Measurements from ENCODE around the gene CREBRF. TPM values are rescaled to one million over a fixed set of nuclear protein-coding genes. Genes with fewer than 3 reads are reported as not detected.
"Not testable (repeated sequence)": the region's sequence is repeated elsewhere in the genome, so short reads cannot be mapped to it uniquely, and the experiment has no call there.

CREBRF gene
- total RNA-seq, 2 experiments from 2014 or later: 10.2 to 11.3 TPM

DNA sequence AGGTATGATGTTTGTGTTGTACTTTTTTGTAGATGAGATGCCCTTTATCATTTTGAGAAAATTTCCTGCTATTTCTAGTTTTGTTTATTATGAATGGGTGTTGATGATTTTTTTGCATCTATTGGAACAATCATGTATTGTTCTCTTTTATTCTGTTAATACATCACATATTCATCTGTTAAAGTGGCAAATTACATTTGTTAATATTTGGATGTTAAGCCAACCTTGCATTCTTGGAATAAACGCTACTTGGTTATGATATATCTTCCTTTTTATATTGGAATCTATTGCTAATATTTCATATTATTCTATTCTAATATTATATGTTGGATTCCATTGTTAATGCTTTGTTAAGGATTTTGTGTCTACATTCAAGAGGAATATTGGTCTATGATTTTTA is 63.6 kb downstream of the CREBRF start:
- ATAC-seq: no peak
- intact Hi-C loops (cut with DNase I, micrococcal nuclease): no loop called here
- ChIA-PET POLR2A (no interaction called here), CTCF (interaction anchor here (0.6 kb wide), 1 partner anchor 402 kb away, joined by 3 read pairs; no protein-coding TSS in a partner anchor)
- Mint-ChIP-seq H3K36me3 (ENCODE audit: low read depth) (peaks cover 40% of the 10 kb centered on the region), H3K27ac (no peak overlapping the region), H3K9me3 (ENCODE audit: low read depth) (peaks cover 4% of the 10 kb centered on the region), H3K27me3 (no peaks in the 10 kb centered on the region), H3K4me1 (peaks cover under 1% of the 10 kb centered on the region), H3K4me3 (no peak overlapping the region)
- no peak for DNase-seq

DNA sequence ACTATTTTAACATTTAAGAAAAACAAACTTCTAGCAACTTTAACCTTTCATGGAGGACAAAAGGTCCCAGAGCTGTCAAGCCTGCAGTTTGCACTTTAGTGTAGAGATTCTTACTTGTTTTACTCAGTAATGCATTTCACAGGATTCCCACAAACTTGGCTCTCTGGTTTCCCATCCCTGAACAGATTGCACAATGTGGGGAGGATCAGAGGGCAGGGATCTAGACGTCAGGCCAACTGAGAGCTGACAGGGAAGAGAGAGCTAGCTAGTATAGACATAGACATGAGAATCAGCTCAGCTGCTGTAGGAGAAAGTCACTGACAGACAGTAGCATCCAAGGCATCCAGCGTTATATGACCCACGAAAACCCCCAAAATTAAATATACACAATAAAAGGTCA is 67.3 kb downstream of the CREBRF start:
- H3K4me1 Mint-ChIP-seq: no peaks in the 10 kb centered on the region
- H3K27me3 Mint-ChIP-seq: no peaks in the 10 kb centered on the region
- CTCF ChIA-PET: interaction anchor here (0.5 kb wide), 1 partner anchor 30 kb away, joined by 3 read pairs; no protein-coding TSS in a partner anchor
- POLR2A ChIA-PET: no interaction called here
- H3K9me3 Mint-ChIP-seq (ENCODE audit: low read depth): peaks cover 2% of the 10 kb centered on the region
- peaks cover 33% of the 10 kb centered on the region for H3K36me3 Mint-ChIP-seq (ENCODE audit: low read depth)
- DNase-seq (no peak), ATAC-seq (no peak)
- intact Hi-C loops (cut with DNase I, micrococcal nuclease): no loop called here
- H3K4me3 Mint-ChIP-seq: no peak overlapping the region
- H3K27ac Mint-ChIP-seq: no peak overlapping the region

DNA sequence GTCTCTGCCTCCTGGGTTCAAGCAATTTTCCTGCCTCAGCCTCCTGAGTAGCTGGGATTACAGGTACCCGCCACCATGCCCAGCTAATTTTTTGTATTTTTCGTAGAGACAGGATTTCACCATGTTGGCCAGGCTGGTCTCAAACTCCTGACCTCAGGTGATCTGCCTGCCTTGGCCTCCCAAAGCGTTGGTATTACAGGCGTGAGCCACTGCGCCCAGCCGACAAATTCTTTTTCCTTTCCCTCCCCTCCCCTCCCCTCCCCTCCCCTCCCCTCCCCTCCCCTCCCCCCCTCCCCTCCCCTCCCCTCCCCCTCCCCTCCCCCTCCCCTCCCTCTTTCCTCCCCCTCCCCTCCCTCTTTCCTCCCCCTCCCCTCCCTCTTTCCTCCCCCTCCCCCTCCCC is 76.0 kb downstream of the CREBRF start:
- ATAC-seq; H3K4me3 Mint-ChIP-seq; H3K27me3 Mint-ChIP-seq; POLR2A ChIA-PET; H3K9me3 Mint-ChIP-seq (ENCODE audit: low read depth); H3K36me3 Mint-ChIP-seq (ENCODE audit: low read depth); DNase-seq; intact Hi-C loops (cut with DNase I, micrococcal nuclease); H3K4me1 Mint-ChIP-seq; H3K27ac Mint-ChIP-seq: not testable (repeated sequence)
- CTCF ChIA-PET: interaction anchor here (0.6 kb wide), 1 partner anchor 152 kb away, joined by 3 read pairs; no protein-coding TSS in a partner anchor

DNA sequence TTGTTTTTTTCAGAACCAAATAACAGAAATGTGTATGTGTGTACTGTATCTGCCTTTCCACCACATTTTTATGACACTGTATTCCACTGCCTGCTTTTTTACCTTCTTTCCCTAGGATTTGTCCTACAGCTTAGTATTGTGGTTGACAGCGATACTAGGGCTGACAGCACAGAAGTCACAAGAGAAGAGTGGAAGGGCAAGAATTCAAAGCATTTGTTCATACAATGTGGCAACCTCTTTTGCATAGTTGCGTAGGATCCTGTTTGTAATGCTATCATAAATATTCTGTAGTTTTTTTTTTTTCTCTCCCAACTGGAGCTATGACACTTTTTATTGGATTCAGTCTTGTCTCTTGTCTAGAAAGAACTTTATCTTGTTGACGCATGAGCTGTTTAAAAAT is 82.6 kb downstream of the CREBRF start:
- no peaks in the 10 kb centered on the region for H3K4me1 Mint-ChIP-seq
- CTCF ChIA-PET: interaction anchor here (1.8 kb wide), 1 partner anchor 155 kb away, joined by 7 read pairs; the partner anchor contains the start of gene ATP6V0E1

DNA sequence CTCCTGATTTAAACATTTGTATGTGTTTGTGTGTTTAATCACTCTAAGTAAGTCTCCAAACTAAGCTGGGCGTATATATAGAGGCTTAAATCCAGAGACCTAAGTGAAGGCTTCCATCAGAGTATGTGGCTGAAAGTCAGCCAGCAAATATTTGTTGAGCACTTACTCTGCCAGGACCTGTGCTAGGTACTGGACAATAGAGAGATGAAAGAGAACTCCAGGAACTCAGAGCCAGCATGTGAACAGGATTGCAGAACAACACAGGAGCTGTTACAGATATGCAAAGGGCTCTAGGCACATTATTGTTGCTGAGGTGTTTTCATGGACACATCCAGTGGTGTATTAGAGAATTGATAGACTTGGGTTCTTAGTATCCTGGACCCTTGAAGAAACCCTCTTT is 83.5 kb downstream of the CREBRF start:
- Mint-ChIP-seq H3K36me3 (ENCODE audit: low read depth) (peaks cover under 1% of the 10 kb centered on the region), H3K27ac (no peak overlapping the region), H3K4me1 (no peaks in the 10 kb centered on the region), H3K27me3 (no peaks in the 10 kb centered on the region), H3K4me3 (no peak overlapping the region), H3K9me3 (ENCODE audit: low read depth) (no peaks in the 10 kb centered on the region)
- ATAC-seq: no peak
- intact Hi-C loops (cut with DNase I, micrococcal nuclease): loop anchor here in 1 of 2 experiments (10.0 kb wide), 3 partner anchors 425 to 1135 kb away; partner anchors contain the start of genes CPEB4 and FBXW11
- POLR2A ChIA-PET: no interaction called here
- no peak for DNase-seq
- CTCF ChIA-PET: interaction anchor here (0.6 to 1.8 kb wide), 3 partner anchors 90 to 181 kb away, joined by 3 to 7 read pairs (median 3); partner anchors contain the start of gene ATP6V0E1

More for the DNA sequence above, 82.6 kb downstream of the CREBRF start:
- H3K27ac Mint-ChIP-seq: no peak overlapping the region
- POLR2A ChIA-PET: no interaction called here
- ATAC-seq: no peak
- intact Hi-C loops (cut with DNase I, micrococcal nuclease): no loop called here
- H3K36me3 Mint-ChIP-seq (ENCODE audit: low read depth): peaks cover 1% of the 10 kb centered on the region
- no peaks in the 10 kb centered on the region for H3K9me3 Mint-ChIP-seq (ENCODE audit: low read depth)
- no peak for DNase-seq
- no peak overlapping the region for H3K4me3 Mint-ChIP-seq
- no peaks in the 10 kb centered on the region for H3K27me3 Mint-ChIP-seq

DNA sequence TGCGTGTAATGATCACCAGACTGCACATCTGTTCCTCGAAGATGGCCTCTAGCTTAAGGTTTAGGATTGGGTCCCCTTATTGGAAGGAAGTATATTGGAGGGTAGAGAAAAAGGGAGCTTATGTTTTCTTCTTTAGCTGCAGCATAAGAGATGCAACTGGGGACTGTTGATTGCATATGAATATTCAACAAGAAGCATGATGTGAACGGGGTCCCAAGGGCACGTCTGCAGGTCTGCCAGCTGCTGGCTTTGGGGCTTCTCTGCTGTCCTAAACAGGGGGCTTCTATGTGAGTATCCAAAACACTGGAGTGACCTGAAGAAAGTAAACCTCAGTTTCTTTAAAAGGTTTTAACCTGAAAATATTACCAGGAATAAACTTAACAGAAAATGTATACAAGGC is 84.6 kb downstream of the CREBRF start:
- intact Hi-C loops (cut with DNase I, micrococcal nuclease): loop anchor here in 1 of 2 experiments (10.0 kb wide), 3 partner anchors 426 to 1136 kb away; partner anchors contain the start of genes CPEB4 and FBXW11
- Mint-ChIP-seq H3K27me3 (no peaks in the 10 kb centered on the region), H3K36me3 (ENCODE audit: low read depth) (peaks cover 4% of the 10 kb centered on the region), H3K4me3 (no peak overlapping the region), H3K27ac (no peak overlapping the region), H3K9me3 (ENCODE audit: low read depth) (no peaks in the 10 kb centered on the region), H3K4me1 (peaks cover 8% of the 10 kb centered on the region)
- ChIA-PET CTCF (interaction anchor here (1.9 kb wide), 1 partner anchor 157 kb away, joined by 11 read pairs; the partner anchor contains the start of gene ATP6V0E1), POLR2A (interaction anchor here (0.6 kb wide), 1 partner anchor 26 kb away, joined by 7 read pairs; no protein-coding TSS in a partner anchor)
- ATAC-seq: no peak
- no peak for DNase-seq

DNA sequence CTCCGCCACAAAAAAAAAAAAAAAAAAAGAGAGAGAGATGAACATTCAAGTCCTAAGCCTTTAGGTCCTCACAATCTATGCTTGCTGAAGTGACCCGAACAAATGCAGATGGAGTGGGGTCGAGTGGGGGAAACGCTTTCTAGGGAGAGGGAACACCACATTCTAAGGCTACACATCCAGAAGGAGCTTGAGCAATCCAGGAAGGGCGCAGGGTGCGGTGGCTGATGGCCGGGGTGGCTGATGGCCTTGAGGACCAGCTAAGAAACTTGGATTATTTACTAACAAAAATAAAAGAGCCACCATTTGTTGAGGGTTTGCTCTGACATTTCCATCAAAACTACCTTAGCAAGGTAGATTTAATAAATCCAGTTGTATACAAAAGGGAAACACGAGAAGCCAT is 87.4 kb downstream of the CREBRF start:
- DNase-seq: no peak
- Mint-ChIP-seq H3K9me3 (ENCODE audit: low read depth) (no peaks in the 10 kb centered on the region), H3K4me1 (peaks cover 10% of the 10 kb centered on the region), H3K4me3 (no peak overlapping the region), H3K27ac (no peak overlapping the region), H3K27me3 (no peaks in the 10 kb centered on the region), H3K36me3 (ENCODE audit: low read depth) (peaks cover 12% of the 10 kb centered on the region)
- ATAC-seq: no peak
- ChIA-PET POLR2A (no interaction called here), CTCF (interaction anchor here (0.9 to 2.5 kb wide), 3 partner anchors 8 to 108 kb away, joined by 3 to 12 read pairs (median 3); no protein-coding TSS in a partner anchor)
- intact Hi-C loops (cut with DNase I, micrococcal nuclease): loop anchor here in 1 of 2 experiments (10.0 kb wide), 3 partner anchors 429 to 1139 kb away; partner anchors contain the start of genes CPEB4 and FBXW11

DNA sequence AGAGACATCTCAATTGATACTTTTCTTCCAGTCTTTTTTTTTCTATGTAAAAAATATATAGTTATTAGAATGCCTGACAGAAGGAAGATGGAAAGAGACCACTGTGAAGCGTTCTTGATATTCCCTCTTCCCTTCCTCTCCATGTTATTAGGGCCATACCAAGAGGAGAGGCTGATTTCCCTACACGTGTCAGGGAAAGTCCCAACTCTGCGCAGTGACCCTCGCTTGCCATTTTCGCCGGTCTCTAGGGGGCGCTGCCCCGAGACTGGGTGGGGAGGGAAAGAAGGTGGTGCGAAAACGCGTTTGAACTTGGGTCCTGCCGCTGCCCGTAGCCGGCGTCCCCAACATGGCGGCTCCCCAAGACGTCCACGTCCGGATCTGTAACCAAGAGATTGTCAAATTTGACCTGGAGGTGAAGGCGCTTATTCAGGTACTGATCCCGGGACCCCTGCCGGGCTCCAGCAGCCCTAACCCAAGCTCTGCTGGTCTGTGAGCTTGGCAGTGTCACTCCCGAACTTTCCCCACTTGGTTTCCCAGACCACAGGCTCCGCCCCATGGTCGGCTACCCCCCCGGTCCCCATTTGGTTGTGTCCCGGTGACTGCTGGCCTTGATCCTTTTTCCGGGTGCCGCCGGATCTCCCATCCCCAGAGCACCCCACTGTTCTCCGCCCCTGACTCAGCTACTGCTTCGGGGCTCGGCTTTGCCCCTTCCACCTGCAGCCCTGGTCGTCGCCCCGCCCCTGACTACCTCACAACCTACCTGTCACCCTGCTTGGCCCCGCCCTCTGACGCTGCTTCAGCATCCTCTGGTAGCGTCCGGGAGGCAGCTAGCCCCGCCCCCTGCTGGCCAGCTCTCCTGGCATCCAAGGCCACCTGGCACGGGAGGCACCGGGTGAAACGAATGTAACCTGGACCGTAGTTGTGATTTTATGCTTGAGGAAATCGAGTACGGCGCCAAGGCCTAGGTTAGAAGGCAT is 88.3 kb downstream of the CREBRF start, which contains the start of gene BNIP1:
BNIP1 (plus strand) TSS at position 332 of the 977 bp plus-strand sequence; CDS start at position 347, 15 bp downstream.
- Mint-ChIP-seq H3K36me3 (ENCODE audit: low read depth) (peaks cover 21% of the 10 kb centered on the region), H3K4me1 (peaks cover 10% of the 10 kb centered on the region), H3K27ac (peak within 1 kb of the TSS; percentile 99), H3K9me3 (ENCODE audit: low read depth) (peaks cover 2% of the 10 kb centered on the region), H3K27me3 (no peaks in the 10 kb centered on the region), H3K4me3 (peak within 1 kb of the TSS; percentile 99)
- peak; percentile 94 for ATAC-seq
- CTCF ChIA-PET: interaction anchor here (0.6 to 2.5 kb wide), 15 partner anchors 9 to 472 kb away, joined by 3 to 16 read pairs (median 4); partner anchors contain the start of gene ATP6V0E1
- intact Hi-C loops (cut with DNase I, micrococcal nuclease): loop anchor here (1.0 to 10.0 kb wide), 14 partner anchors 80 to 1140 kb away; partner anchors contain the start of genes BOD1 (in 1 of the 2), CPEB4 (in 1 of the 2), CREBRF (in 1 of the 2) and FBXW11 (in 1 of the 2)
- POLR2A ChIA-PET: interaction anchor here (0.6 to 2.0 kb wide), 5 partner anchors 87 to 367 kb away, joined by 3 to 12 read pairs (median 4); partner anchors contain the start of gene ATP6V0E1
- peak; percentile 98 for DNase-seq

DNA sequence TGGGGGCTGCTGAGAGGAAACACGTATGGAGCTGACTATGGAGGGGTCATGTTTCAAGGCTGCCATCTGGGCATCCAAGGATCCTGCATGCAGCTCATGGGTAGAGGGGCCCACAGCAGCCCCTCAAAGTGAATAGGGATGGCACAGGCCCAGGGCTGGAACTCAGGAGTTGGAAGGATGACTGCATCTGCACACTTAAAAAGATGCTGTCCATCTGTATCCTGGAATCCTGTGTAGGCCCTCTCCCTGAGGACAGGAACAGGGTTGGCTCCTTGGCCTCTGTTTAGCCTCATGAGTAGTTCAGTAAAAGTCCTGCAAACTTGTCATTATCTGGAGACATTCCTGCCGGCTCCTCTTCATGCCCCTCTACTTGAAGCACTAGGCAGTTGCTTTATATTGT is 92.2 kb downstream of the CREBRF start:
- ChIA-PET CTCF (no interaction called here), POLR2A (no interaction called here)
- intact Hi-C loops (cut with DNase I, micrococcal nuclease): loop anchor here in 1 of 2 experiments (10.0 kb wide), 3 partner anchors 434 to 1144 kb away; partner anchors contain the start of genes CPEB4 and FBXW11
- Mint-ChIP-seq H3K4me3 (no peak overlapping the region), H3K9me3 (ENCODE audit: low read depth) (peaks cover 2% of the 10 kb centered on the region), H3K4me1 (peaks cover 10% of the 10 kb centered on the region), H3K27ac (no peak overlapping the region), H3K36me3 (ENCODE audit: low read depth) (peaks cover 37% of the 10 kb centered on the region), H3K27me3 (no peaks in the 10 kb centered on the region)
- DNase-seq (no peak), ATAC-seq (no peak)

DNA sequence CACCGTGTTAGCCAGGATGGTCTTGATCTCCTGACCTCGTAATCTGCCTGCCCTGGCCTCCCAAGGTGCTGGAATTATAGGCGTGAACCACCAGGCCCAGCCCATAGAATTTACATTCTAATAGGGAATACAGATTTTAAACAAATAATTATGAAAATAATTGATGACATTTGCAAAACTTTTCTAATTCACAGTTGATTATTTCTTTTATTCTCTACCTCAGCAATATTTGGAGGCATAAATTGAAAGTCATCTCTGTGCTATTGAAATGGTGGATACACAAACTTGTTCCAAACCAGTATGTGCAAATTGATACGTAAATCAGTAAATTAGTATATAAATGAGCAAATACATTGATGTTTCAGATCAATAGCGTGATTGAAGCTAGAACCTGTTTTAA is 96.4 kb downstream of the CREBRF start:
- intact Hi-C loops (cut with DNase I, micrococcal nuclease): no loop called here
- POLR2A ChIA-PET: no interaction called here

DNA sequence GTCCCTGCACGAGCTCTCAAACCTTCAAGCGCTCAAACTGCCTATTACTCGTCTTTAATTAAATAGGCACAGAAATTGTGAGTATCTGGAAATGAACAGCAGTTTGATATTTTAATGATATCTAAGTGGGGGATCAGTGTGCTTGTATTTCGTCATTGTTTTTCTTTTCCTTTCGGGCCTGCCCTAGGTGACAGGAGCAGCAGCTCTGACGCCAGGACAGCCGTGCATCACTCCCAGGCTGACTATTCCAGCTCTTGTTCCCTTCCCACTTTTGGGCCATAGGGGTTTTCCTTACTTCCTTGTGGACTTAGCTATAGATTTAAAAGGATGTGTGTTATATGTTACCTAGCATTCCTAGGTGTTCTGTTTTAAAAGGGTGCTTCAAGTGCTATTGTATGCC is 97.7 kb downstream of the CREBRF start:
- ATAC-seq (no peak), DNase-seq (no peak)
- POLR2A ChIA-PET: no interaction called here
- CTCF ChIA-PET: no interaction called here
- peaks cover 52% of the 10 kb centered on the region for H3K36me3 Mint-ChIP-seq (ENCODE audit: low read depth)
- H3K27ac Mint-ChIP-seq: no peak overlapping the region
- intact Hi-C loops (cut with DNase I, micrococcal nuclease): no loop called here
- H3K27me3 Mint-ChIP-seq: no peaks in the 10 kb centered on the region
- H3K4me1 Mint-ChIP-seq: no peaks in the 10 kb centered on the region
- H3K9me3 Mint-ChIP-seq (ENCODE audit: low read depth): peaks cover 2% of the 10 kb centered on the region
- no peak overlapping the region for H3K4me3 Mint-ChIP-seq

More for the DNA sequence above, 96.4 kb downstream of the CREBRF start:
- CTCF ChIA-PET: interaction anchor here (0.6 kb wide), 1 partner anchor 51 kb away, joined by 6 read pairs; no protein-coding TSS in a partner anchor
- ATAC-seq (no peak), DNase-seq (no peak)
- H3K4me1 Mint-ChIP-seq: no peaks in the 10 kb centered on the region
- H3K9me3 Mint-ChIP-seq (ENCODE audit: low read depth): peaks cover 2% of the 10 kb centered on the region
- H3K36me3 Mint-ChIP-seq (ENCODE audit: low read depth): peaks cover 49% of the 10 kb centered on the region
- H3K27me3 Mint-ChIP-seq: no peaks in the 10 kb centered on the region
- no peak overlapping the region for H3K4me3 Mint-ChIP-seq
- no peak overlapping the region for H3K27ac Mint-ChIP-seq
